Astrocyte of the spinal cord (primary cell): Measurements from ENCODE around the gene STX1B.
A peak's percentile ranks its signal among the peaks of the same experiment; 100 is the strongest.

Source experiments
- DNase-seq: peaks from one replicate; pipeline ENCODE4 v3.0.0; 2011; ENCODE audit warnings: low read depth, low spot score
- H3K4me3 ChIP-seq: 2 replicates; pipeline ENCODE4 v1.5.1; 2011; ENCODE audit warnings: low read depth, mild to moderate bottlenecking, low read length, moderate library complexity
- CTCF ChIP-seq: IDR thresholded peaks from 2 replicates; pipeline ENCODE4 v1.5.1; 2012; ENCODE audit warnings: low read depth, mild to moderate bottlenecking, low read length, inconsistent platforms
- in situ Hi-C: cut with HindIII; loops from 2 replicates; pipeline ENCODE4 v1.10.0; 2017; ENCODE audit warnings: low sequenced_read_pairs

The STX1B gene

GRCh38 chr16:30963925-30964511, 46.4 kb downstream of the STX1B start:
- no peak for TF ChIP-seq CTCF
- in situ Hi-C loops = no loop called here
- DNase-seq = no peak
- no peak overlapping the region for H3K4me3 ChIP-seq

GRCh38 chr16:30961384-30961783, 49.1 kb downstream of the STX1B start:
- TF ChIP-seq CTCF = no peak
- H3K4me3 ChIP-seq = no peak overlapping the region
- DNase-seq = no peak
- in situ Hi-C loops = no loop called here

- DNase-seq = peak; percentile 40
- peak overlapping the region; percentile 88 for H3K4me3 ChIP-seq
- in situ Hi-C loops = no loop called here
- no peak for TF ChIP-seq CTCF
These were observed 52.0 kb downstream of the STX1B start for GRCh38 chr16:30958175-30959079.

- peak; percentile 97 for DNase-seq
- in situ Hi-C loops = no loop called here
- TF ChIP-seq CTCF = no peak
- H3K4me3 ChIP-seq = peak within 1 kb of the TSS; percentile 88
These were observed 52.8 kb downstream of the STX1B start, which contains the start of gene SETD1A for GRCh38 chr16:30957456-30958174. Gene SETD1A (plus strand): TSS chr16:30957754. CDS start chr16:30958732, 978 bp downstream.

GRCh38 chr16:30956601-30957455, 53.6 kb downstream of the STX1B start:
- in situ Hi-C loops = no loop called here
- peak; percentile 44 for TF ChIP-seq CTCF
- peak; percentile 86 for DNase-seq
- peak overlapping the region; percentile 88 for H3K4me3 ChIP-seq

GRCh38 chr16:30954993-30955392, 55.4 kb downstream of the STX1B start:
- in situ Hi-C loops = no loop called here
- no peak for TF ChIP-seq CTCF
- no peak overlapping the region for H3K4me3 ChIP-seq
- DNase-seq = no peak
